GM12875 (cell line): ENCODE measurements around the gene RBM24.

Experiments used
- H3K4me3 ChIP-seq: one replicate; pipeline ENCODE4 v1.5.1; 2011; ENCODE audit warnings: low read depth, low read length, control low read depth
- TF ChIP-seq, protein P1 (sequence below): IDR thresholded peaks from 2 replicates; pipeline ENCODE4 v1.5.1; 2011; ENCODE audit warnings: low read depth, mild to moderate bottlenecking, control low read depth, inconsistent platforms, low read length, moderate library complexity, borderline replicate concordance; ENCODE audit not compliant: insufficient read depth

RBM24 gene

DNA sequence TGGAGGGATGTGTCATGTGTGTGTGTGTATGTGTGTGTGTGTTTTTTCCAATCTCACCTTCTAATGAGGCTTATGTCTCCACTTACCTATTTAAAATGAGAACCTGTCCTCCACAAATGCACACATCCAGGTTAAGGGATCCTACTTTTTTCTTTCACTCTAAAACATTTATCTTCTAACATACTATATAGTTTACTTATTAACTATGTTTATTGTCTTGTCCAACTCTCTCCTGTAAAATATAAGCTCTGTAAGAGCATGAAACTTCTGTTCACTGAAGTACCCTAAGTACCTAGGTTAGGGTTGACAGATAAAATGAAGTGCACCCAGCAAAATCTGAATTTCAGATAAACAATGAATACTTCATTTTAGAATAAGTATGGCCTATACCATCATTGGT, 29.2 kb upstream of the RBM24 start:
- TF ChIP-seq, protein P1, sequence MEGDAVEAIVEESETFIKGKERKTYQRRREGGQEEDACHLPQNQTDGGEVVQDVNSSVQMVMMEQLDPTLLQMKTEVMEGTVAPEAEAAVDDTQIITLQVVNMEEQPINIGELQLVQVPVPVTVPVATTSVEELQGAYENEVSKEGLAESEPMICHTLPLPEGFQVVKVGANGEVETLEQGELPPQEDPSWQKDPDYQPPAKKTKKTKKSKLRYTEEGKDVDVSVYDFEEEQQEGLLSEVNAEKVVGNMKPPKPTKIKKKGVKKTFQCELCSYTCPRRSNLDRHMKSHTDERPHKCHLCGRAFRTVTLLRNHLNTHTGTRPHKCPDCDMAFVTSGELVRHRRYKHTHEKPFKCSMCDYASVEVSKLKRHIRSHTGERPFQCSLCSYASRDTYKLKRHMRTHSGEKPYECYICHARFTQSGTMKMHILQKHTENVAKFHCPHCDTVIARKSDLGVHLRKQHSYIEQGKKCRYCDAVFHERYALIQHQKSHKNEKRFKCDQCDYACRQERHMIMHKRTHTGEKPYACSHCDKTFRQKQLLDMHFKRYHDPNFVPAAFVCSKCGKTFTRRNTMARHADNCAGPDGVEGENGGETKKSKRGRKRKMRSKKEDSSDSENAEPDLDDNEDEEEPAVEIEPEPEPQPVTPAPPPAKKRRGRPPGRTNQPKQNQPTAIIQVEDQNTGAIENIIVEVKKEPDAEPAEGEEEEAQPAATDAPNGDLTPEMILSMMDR = no peak
- H3K4me3 ChIP-seq = no peak overlapping the region

DNA sequence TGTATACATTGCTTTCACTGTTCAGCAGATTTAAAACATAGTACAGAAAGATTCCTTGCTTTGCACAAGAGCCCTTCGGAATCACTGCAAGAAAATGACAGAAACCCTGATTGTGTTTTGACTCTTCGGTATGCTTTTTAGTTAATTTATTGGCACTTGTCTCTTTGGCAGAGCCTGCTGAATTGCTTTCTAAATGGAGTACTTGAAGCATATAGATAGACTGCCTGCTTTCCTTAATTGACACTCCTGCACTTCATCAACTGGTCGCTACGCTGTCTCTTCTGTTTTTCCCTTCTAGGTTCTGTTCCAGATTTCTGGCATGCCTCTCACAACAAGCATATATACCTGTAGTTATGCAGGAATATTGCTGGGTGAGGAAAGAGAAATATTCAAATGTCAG, 22.4 kb upstream of the RBM24 start:
- H3K4me3 ChIP-seq = no peak overlapping the region
- TF ChIP-seq, protein P1 = no peak

DNA sequence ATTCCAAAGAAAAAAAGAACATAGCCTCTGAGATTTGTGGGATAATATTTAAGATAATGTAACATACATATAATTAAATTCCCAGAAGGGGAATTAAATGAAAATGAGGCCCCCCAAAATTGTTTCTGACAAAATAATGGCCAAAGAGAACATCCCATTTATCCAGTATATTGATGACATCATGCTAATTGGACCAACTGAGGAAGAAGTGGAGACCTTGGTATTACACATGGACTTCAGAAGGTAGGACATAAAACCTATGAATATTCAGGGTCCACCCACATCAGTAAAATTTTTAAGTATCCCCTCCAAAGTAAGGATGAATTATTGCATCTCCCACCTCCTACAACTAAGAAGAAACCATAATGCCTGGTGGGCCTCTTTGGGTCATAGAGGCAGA, 15.6 kb upstream of the RBM24 start:
- TF ChIP-seq, protein P1 = no peak

DNA sequence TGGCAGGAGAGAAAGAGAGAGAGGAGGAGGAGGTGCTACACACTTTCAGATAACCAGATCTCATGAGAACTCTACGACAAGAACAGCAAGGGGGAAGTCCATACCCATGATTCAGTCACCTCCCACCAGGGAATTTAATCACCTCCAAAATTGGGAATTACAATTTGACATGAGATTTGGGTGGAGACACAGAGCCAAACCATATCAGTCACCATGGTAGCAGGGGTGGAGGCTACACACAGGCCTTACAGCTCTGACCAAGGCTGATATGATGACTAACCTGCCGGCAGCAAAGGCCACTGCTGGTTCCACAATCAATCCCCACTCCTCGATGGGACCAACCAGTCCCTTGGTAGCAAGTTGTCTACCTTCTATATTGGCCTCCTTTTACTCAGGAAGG, 13.6 kb upstream of the RBM24 start:
- H3K4me3 ChIP-seq = no peak overlapping the region
- TF ChIP-seq, protein P1 = no peak

More for the DNA sequence above, 15.6 kb upstream of the RBM24 start:
- H3K4me3 ChIP-seq = no peak overlapping the region

DNA sequence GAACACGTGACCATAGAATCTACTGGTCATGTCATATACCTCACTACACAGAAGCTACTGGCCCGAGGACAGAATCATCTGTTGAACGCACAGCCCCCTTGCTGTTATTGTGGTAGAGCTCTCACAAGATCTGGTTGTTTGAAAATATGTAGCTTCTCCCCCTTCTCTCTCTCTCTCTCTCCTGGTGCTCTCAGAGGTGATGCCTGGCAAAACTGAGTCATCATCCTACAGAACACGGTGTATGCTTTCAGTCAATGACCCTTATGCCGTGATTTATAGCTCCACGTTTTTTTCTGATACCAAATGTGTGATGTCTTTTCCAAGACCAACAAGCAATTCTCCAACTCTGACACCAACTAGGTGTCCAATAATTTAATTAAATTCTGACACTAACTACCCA, 13.0 kb upstream of the RBM24 start:
- TF ChIP-seq, protein P1 = no peak
- no peak overlapping the region for H3K4me3 ChIP-seq

DNA sequence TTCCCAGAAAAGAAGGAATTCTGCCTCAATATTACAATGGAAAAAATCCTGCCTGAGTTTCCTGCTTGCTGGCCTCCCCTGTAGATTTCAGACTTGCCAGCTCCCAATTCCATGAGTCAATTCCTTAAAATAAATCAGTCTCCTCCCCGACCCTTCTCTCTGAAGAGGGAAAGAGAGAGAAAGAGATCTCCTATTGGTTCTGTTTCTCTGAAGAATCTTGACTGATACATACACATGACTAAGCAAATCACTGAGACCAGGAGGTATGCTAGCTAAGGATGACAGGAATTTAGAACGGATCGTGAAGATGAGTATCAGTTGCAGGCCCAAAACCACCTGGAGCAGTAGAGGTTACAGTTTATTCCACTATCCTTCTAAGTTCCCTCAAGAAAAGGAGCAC, 11.3 kb upstream of the RBM24 start:
- H3K4me3 ChIP-seq = no peak overlapping the region
- TF ChIP-seq, protein P1 = no peak

DNA sequence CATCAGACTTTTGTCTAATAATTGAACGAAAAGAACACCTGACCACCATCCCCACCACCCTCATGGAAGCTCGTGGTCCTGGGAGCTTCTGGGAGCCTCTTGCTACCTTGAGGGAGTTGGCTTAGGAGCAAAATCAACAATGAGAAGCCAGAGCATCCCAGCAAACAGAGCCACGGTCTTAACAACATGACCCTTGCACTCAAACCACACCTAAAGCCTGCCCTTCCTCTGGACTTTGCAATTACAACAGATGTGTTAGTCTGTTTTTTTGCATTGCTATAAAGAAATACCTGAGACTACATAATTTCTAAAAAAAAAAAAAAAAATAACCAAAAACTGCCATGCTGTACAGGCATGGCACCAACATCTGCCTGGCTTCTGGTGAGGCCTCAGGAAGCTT, 9.5 kb upstream of the RBM24 start:
- TF ChIP-seq, protein P1 = no peak
- no peak overlapping the region for H3K4me3 ChIP-seq
